Upper lobe of right lung (tissue), 1 donor: Measurements from ENCODE around the gene ZBTB49. TPM values are rescaled to one million over a fixed set of nuclear protein-coding genes. Genes with fewer than 3 reads are reported as not detected.
A peak's percentile ranks its signal among the peaks of the same experiment; 100 is the strongest.
"Not testable (repeated sequence)": the region's sequence is repeated elsewhere in the genome, so short reads cannot be mapped to it uniquely, and the experiment has no call there.

Source experiments
- ATAC-seq: fragments of 200-7000 bp; cut with Tn5 transposase; one replicate; pipeline ENCODE4 v1.9.1; 2020; ENCODE audit warnings: mild to moderate bottlenecking, moderate library complexity
- DNase-seq: peaks from one replicate; pipeline ENCODE4 v3.0.0-alpha.2; 2020
- H3K27ac ChIP-seq: fragments of 200-600 bp; one replicate; pipeline ENCODE4 v1.8.0; 2022
- H3K27me3 ChIP-seq: fragments of 200-600 bp; one replicate; pipeline ENCODE4 v1.8.0; 2022; ENCODE audit warnings: mild to moderate bottlenecking
- H3K36me3 ChIP-seq: fragments of 200-600 bp; one replicate; pipeline ENCODE4 v1.8.0; 2022
- H3K4me1 ChIP-seq: fragments of 200-600 bp; one replicate; pipeline ENCODE4 v1.8.0; 2022
- H3K4me3 ChIP-seq: fragments of 200-600 bp; one replicate; pipeline ENCODE4 v1.8.0; 2022; ENCODE audit warnings: mild to moderate bottlenecking
- H3K9me3 ChIP-seq: fragments of 200-600 bp; one replicate; pipeline ENCODE4 v1.8.0; 2022
- intact Hi-C: fragments of 100-400 bp; cut with DNase I; formaldehyde crosslinking; loops from one replicate; pipeline ENCODE4 v1.11.0; 2022
- long read RNA-seq: library from polyadenylated mRNA; unstranded; transcript quantifications from one replicate; pipeline ENCODE4 v2.0.0, GENCODE V29; 2021
- total RNA-seq: library from RNA; stranded (reverse); fragmentation: NEBNext Ultra II Directional; extraction: Animal tissue kit (Norgen Biotek cat#: 25700); gene quantifications from one replicate; pipeline ENCODE4 v1.2.1, GENCODE V29; 2021
- TF ChIP-seq, protein P1 (sequence below): fragments of 200-600 bp; IDR thresholded peaks from one replicate; pipeline ENCODE4 v1.8.0; 2022; ENCODE audit warnings: antibody characterized with exemption
- donor health status: DM: no; HTN: yes; CAD: no; lungs with severe emphysema.

ZBTB49 gene
- total RNA-seq: 5.6 TPM
- long read RNA-seq, partial matches to known transcripts: 2 of 11 reads
- long read RNA-seq, other reads (novel, unspliced or antisense): 5 of 11 reads

- TF ChIP-seq, protein P1, sequence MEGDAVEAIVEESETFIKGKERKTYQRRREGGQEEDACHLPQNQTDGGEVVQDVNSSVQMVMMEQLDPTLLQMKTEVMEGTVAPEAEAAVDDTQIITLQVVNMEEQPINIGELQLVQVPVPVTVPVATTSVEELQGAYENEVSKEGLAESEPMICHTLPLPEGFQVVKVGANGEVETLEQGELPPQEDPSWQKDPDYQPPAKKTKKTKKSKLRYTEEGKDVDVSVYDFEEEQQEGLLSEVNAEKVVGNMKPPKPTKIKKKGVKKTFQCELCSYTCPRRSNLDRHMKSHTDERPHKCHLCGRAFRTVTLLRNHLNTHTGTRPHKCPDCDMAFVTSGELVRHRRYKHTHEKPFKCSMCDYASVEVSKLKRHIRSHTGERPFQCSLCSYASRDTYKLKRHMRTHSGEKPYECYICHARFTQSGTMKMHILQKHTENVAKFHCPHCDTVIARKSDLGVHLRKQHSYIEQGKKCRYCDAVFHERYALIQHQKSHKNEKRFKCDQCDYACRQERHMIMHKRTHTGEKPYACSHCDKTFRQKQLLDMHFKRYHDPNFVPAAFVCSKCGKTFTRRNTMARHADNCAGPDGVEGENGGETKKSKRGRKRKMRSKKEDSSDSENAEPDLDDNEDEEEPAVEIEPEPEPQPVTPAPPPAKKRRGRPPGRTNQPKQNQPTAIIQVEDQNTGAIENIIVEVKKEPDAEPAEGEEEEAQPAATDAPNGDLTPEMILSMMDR: no peak
- intact Hi-C loops: no loop called here
- ATAC-seq: peak; percentile 99
- H3K4me3 ChIP-seq: peak within 1 kb of the TSS; percentile 98
- peak within 1 kb of the TSS; percentile 80 for H3K27ac ChIP-seq
- peak; percentile 97 for DNase-seq
- peaks cover 20% of the 10 kb centered on the region for H3K4me1 ChIP-seq
- no peaks in the 10 kb centered on the region for H3K27me3 ChIP-seq
- H3K36me3 ChIP-seq: peaks cover 16% of the 10 kb centered on the region
- H3K9me3 ChIP-seq: no peaks in the 10 kb centered on the region
Observed at GRCh38 chr4:4289941-4290850, at the start of gene ZBTB49, which contains the start of gene LYAR. TSS of gene ZBTB49 (plus strand) at chr4:4290251. CDS start at chr4:4299946, 9,695 bp downstream. TSS of gene LYAR (minus strand) at chr4:4290154. CDS start at chr4:4283742, 6,412 bp downstream.

- ATAC-seq: peak; percentile 75
Observed at GRCh38 chr4:4245172-4245571, 44.9 kb upstream of the ZBTB49 start.

GRCh38 chr4:4247696-4248028, 42.4 kb upstream of the ZBTB49 start:
- TF ChIP-seq, protein P1: no peak
- no peak for ATAC-seq
- intact Hi-C loops: no loop called here
- Histone ChIP-seq H3K4me1 (peaks cover 18% of the 10 kb centered on the region), H3K27me3 (no peaks in the 10 kb centered on the region), H3K9me3 (no peaks in the 10 kb centered on the region), H3K4me3 (peak overlapping the region; percentile 83), H3K36me3 (peaks cover 31% of the 10 kb centered on the region), H3K27ac (peak overlapping the region; percentile 96)
- no peak for DNase-seq

More at GRCh38 chr4:4245172-4245571, 44.9 kb upstream of the ZBTB49 start:
- DNase-seq: no peak
- intact Hi-C loops: no loop called here
- H3K27ac ChIP-seq: no peak overlapping the region
- H3K4me3 ChIP-seq: no peak overlapping the region
- H3K4me1 ChIP-seq: peaks cover 18% of the 10 kb centered on the region
- H3K36me3 ChIP-seq: peaks cover 44% of the 10 kb centered on the region
- H3K27me3 ChIP-seq: no peaks in the 10 kb centered on the region
- no peaks in the 10 kb centered on the region for H3K9me3 ChIP-seq
- TF ChIP-seq, protein P1: no peak

DNA sequence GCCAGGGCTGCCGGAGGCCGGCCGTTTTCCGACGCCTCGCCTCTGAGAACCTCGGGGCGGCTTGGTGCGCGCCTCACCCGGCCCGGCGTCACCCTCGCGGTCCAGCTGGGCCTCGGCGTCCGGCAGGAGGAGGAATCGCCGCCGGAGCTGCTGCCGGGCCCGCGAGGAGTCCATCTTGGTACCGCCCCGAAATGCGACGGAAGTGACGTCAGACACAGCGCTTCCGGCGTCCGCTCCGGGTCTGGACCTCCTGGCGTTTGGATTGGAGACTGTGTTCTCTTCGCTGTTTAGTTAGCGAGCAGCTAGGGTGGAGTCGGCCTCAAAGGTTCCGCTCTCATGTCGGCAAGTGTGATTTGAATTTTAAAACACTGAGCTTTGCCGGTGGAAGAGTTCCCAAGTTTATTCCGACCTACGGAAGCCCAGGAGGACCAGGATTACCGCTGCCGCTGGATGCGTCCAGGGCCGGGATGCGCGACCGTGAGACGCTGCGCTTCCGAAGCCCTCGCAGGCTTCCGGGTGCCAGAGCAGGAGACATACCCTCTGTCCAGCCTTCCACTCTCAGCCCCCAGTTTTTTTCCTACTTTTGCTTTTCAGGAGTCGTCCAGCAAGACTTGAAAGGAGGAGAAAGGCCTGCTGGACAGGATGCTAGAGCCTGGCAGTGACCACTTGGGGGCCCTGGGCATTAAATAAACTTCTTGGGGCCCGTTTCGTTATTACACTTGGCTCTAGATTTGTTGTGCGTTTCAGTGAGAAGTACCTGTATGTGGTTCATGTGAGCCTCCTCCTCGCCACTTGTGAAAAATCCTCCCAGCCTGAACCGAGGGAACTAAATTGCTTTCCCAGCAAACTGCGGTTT, 41.8 kb upstream of the ZBTB49 start, which contains the start of gene TMEM128:
Gene TMEM128 (minus strand): TSS at position 195 of the 856 bp plus-strand sequence. CDS start 21 bp downstream, at position 174.
- DNase-seq (peak; percentile 95), ATAC-seq (peak; percentile 96)
- H3K4me1 ChIP-seq: peaks cover 18% of the 10 kb centered on the region
- intact Hi-C loops: no loop called here
- peak within 1 kb of the TSS; percentile 83 for H3K4me3 ChIP-seq
- TF ChIP-seq, protein P1: peak; percentile 26
- H3K9me3 ChIP-seq: no peaks in the 10 kb centered on the region
- no peaks in the 10 kb centered on the region for H3K27me3 ChIP-seq
- H3K27ac ChIP-seq: peak within 1 kb of the TSS; percentile 96
- peaks cover 29% of the 10 kb centered on the region for H3K36me3 ChIP-seq

- peak overlapping the region; percentile 96 for H3K27ac ChIP-seq
- ATAC-seq (no peak), DNase-seq (no peak)
- H3K4me1 ChIP-seq: peaks cover 18% of the 10 kb centered on the region
- intact Hi-C loops: no loop called here
- H3K4me3 ChIP-seq: peak overlapping the region; percentile 83
- H3K27me3 ChIP-seq: no peaks in the 10 kb centered on the region
- TF ChIP-seq, protein P1: no peak
- peaks cover 23% of the 10 kb centered on the region for H3K36me3 ChIP-seq
- H3K9me3 ChIP-seq: no peaks in the 10 kb centered on the region
Observed at GRCh38 chr4:4248885-4249203, 41.2 kb upstream of the ZBTB49 start.

- intact Hi-C loops: not testable (repeated sequence)
- peak overlapping the region; percentile 96 for H3K27ac ChIP-seq
Observed at GRCh38 chr4:4249342-4249741, 40.7 kb upstream of the ZBTB49 start.

More at GRCh38 chr4:4249342-4249741, 40.7 kb upstream of the ZBTB49 start:
- H3K9me3 ChIP-seq, H3K27me3 ChIP-seq, H3K4me3 ChIP-seq, ATAC-seq, DNase-seq: not testable (repeated sequence)
- Histone ChIP-seq H3K4me1 (peaks cover 18% of the 10 kb centered on the region), H3K36me3 (peaks cover 18% of the 10 kb centered on the region)
